Hepatocyte (in vitro differentiated cells): ENCODE measurements around the gene OPA3.

Source experiments
- EZH2 ChIP-seq: fragments of 200-600 bp; sonication (generic); IDR thresholded peaks from 2 replicates; pipeline ENCODE4 v1.6.1; 2016; ENCODE audit warnings: antibody characterized with exemption, mild to moderate bottlenecking, borderline replicate concordance
- EZH2phosphoT487 ChIP-seq: fragments of 200-600 bp; sonication (generic); IDR thresholded peaks from one replicate; pipeline ENCODE4 v1.6.1; 2018; ENCODE audit warnings: antibody characterized with exemption, mild to moderate bottlenecking, low read depth, moderate library complexity; ENCODE audit not compliant: unreplicated experiment, severe bottlenecking
- TF ChIP-seq, protein P1 (sequence below): fragments of 200-600 bp; sonication (generic); IDR thresholded peaks from 2 replicates; pipeline ENCODE4 v1.5.1; 2016; ENCODE audit warnings: antibody characterized with exemption, mild to moderate bottlenecking; ENCODE audit not compliant: poor library complexity

DNA sequence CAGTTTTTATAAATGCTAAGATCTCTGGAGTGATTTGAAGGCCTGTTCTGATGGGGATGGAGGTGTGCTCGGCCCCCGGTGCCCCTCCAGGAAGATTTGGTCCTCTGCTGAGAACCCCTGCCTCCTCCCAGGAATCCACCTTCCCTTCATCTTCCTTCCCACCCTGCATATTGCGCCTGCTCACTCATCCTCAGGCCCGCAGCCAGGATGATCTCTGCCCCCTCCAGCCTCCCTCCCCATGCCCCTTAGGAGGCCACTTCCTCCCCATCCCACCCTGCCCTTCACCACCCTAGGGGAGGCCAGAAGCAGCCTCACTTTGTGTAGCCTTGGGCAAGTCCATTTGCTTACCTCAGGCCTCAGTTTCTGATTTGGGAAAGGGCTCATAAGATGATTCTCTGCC, 57.6 kb downstream of the OPA3 start:
- TF ChIP-seq EZH2phosphoT487 = no peak
- TF ChIP-seq, protein P1, sequence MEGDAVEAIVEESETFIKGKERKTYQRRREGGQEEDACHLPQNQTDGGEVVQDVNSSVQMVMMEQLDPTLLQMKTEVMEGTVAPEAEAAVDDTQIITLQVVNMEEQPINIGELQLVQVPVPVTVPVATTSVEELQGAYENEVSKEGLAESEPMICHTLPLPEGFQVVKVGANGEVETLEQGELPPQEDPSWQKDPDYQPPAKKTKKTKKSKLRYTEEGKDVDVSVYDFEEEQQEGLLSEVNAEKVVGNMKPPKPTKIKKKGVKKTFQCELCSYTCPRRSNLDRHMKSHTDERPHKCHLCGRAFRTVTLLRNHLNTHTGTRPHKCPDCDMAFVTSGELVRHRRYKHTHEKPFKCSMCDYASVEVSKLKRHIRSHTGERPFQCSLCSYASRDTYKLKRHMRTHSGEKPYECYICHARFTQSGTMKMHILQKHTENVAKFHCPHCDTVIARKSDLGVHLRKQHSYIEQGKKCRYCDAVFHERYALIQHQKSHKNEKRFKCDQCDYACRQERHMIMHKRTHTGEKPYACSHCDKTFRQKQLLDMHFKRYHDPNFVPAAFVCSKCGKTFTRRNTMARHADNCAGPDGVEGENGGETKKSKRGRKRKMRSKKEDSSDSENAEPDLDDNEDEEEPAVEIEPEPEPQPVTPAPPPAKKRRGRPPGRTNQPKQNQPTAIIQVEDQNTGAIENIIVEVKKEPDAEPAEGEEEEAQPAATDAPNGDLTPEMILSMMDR = no peak
- TF ChIP-seq EZH2 = no peak
